ENCODE results near the gene RNF130. TPM values are rescaled to one million over a fixed set of nuclear protein-coding genes. Genes with fewer than 3 reads are reported as not detected.
A peak's percentile ranks its signal among the peaks of the same experiment; 100 is the strongest.

Gene RNF130
- total RNA-seq, 1 donor from 2014 or later = 70.8 TPM

DNA sequence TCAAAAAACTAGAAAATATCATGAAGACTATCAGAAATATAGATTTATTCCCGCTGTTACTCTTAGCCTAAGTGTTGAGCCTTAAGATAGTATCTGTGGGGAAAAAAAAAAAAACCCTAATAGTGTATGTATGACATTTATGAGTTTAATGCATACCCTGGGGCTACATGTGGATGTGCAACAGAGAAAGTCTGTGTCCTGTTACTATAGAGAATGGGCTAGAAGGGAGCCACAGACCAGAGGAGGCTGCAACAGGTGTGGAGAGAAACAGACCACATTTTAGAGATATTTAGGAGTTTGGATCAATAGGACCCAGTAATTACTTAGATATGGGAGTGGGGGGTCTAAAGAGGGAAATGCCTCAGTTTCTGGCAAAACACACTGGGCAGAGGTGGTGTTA is 15.4 kb downstream of the RNF130 start:
- Mint-ChIP-seq H3K36me3 (ENCODE audit: unreplicated experiment) (no peaks in the 10 kb centered on the region), H3K4me1 (ENCODE audit: unreplicated experiment) (peaks cover 34% of the 10 kb centered on the region), H3K27ac (ENCODE audit: unreplicated experiment) (peak overlapping the region; percentile 58), H3K4me3 (ENCODE audit: unreplicated experiment) (no peak overlapping the region), H3K27me3 (ENCODE audit: unreplicated experiment) (no peaks in the 10 kb centered on the region), H3K9me3 (ENCODE audit: unreplicated experiment) (no peaks in the 10 kb centered on the region)
- TF ChIP-seq, protein P1, sequence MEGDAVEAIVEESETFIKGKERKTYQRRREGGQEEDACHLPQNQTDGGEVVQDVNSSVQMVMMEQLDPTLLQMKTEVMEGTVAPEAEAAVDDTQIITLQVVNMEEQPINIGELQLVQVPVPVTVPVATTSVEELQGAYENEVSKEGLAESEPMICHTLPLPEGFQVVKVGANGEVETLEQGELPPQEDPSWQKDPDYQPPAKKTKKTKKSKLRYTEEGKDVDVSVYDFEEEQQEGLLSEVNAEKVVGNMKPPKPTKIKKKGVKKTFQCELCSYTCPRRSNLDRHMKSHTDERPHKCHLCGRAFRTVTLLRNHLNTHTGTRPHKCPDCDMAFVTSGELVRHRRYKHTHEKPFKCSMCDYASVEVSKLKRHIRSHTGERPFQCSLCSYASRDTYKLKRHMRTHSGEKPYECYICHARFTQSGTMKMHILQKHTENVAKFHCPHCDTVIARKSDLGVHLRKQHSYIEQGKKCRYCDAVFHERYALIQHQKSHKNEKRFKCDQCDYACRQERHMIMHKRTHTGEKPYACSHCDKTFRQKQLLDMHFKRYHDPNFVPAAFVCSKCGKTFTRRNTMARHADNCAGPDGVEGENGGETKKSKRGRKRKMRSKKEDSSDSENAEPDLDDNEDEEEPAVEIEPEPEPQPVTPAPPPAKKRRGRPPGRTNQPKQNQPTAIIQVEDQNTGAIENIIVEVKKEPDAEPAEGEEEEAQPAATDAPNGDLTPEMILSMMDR (IDR thresholded peaks at IDR 0.05) = no peak
- no peak for DNase-seq (ENCODE audit: extremely low spot score, unreplicated experiment)

DNA sequence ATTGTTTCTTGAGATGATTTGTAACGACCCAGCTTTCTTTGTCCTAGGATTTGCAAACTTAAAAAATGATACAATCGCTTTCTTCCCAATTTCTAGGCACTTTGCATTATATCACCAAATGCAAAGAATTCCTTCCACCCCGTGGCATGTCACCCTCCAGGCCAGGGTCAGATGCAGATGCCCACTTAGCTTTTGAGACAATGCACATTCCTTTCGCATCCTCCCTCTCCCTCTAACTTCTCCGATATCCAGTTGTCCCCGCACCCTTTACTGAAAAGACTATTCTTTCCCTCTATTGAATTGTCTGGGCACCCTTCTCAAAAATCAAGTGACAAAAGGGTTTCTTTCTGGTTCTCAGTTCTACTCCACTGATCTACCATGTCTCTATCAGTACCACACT is 17.3 kb downstream of the RNF130 start:
- H3K4me1 Mint-ChIP-seq (ENCODE audit: unreplicated experiment) = peaks cover 46% of the 10 kb centered on the region
- DNase-seq (ENCODE audit: extremely low spot score, unreplicated experiment) = no peak
- TF ChIP-seq, protein P1 (IDR thresholded peaks at IDR 0.05) = no peak
- H3K4me3 Mint-ChIP-seq (ENCODE audit: unreplicated experiment) = no peak overlapping the region
- no peaks in the 10 kb centered on the region for H3K9me3 Mint-ChIP-seq (ENCODE audit: unreplicated experiment)
- H3K27ac Mint-ChIP-seq (ENCODE audit: unreplicated experiment) = no peak overlapping the region
- no peaks in the 10 kb centered on the region for H3K36me3 Mint-ChIP-seq (ENCODE audit: unreplicated experiment)
- H3K27me3 Mint-ChIP-seq (ENCODE audit: unreplicated experiment) = no peaks in the 10 kb centered on the region

DNA sequence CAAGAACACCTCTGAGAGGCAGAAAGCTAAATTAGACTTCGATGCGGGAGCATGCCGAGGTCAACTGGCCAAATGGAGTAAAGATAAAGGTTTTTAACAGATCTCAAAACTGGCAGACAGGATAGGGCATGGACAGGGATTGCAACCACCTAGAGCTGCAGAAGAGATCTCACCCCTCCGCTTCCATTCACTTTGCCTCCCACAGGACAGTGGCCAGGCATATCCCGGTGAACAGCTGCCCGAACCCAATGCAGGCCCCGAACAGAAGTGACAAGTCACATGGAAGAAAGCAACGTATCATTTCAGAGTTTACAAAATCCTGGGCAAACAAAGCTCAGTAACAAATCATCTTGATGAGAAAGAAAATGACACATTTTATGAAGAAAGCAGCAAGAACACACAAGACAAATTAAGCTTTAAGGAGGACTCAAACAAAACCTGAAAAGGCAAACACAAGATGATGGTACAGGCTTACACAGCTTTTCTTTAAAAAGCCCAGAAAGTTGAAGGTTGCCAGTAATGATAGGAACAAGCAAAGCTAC is 18.4 kb downstream of the RNF130 start:
- H3K4me1 Mint-ChIP-seq (ENCODE audit: unreplicated experiment) = peaks cover 51% of the 10 kb centered on the region
- no peaks in the 10 kb centered on the region for H3K36me3 Mint-ChIP-seq (ENCODE audit: unreplicated experiment)
- TF ChIP-seq, protein P1 (IDR thresholded peaks at IDR 0.05) = no peak
- no peaks in the 10 kb centered on the region for H3K27me3 Mint-ChIP-seq (ENCODE audit: unreplicated experiment)
- H3K27ac Mint-ChIP-seq (ENCODE audit: unreplicated experiment) = no peak overlapping the region
- no peaks in the 10 kb centered on the region for H3K9me3 Mint-ChIP-seq (ENCODE audit: unreplicated experiment)
- DNase-seq (ENCODE audit: extremely low spot score, unreplicated experiment) = no peak
- H3K4me3 Mint-ChIP-seq (ENCODE audit: unreplicated experiment) = no peak overlapping the region

DNA sequence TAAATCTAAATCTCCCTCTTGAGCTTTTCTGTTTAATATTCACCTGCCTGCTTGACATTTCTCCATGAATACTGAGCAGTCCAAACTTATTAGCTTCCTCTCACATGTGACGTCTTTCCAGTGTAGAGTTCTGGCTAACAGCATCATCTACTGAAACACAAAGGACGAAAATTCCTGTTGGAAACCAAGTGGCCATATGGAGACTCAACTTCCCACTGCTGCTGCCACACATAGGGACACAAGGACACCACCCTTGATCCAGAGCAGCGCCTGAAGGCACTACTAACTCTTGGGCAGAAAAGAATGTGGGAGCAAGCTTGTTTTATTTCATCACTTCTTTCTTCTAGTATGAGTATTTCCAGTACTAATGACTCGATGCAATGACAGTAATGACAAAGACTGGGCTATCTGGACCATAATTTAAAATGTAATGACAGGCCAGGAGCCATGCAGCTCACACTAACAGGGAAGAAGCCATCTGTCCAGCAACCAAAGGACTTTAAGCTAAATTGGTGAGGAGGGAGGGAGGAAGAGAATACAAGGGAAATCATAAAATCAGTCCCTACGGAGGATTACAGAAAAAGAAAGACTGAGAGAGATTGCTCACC is 19.2 kb downstream of the RNF130 start:
- Mint-ChIP-seq H3K27me3 (ENCODE audit: unreplicated experiment) (no peaks in the 10 kb centered on the region), H3K9me3 (ENCODE audit: unreplicated experiment) (no peaks in the 10 kb centered on the region), H3K4me3 (ENCODE audit: unreplicated experiment) (no peak overlapping the region), H3K27ac (ENCODE audit: unreplicated experiment) (no peak overlapping the region), H3K4me1 (ENCODE audit: unreplicated experiment) (peaks cover 49% of the 10 kb centered on the region), H3K36me3 (ENCODE audit: unreplicated experiment) (no peaks in the 10 kb centered on the region)
- DNase-seq (ENCODE audit: extremely low spot score, unreplicated experiment) = no peak
- TF ChIP-seq, protein P1 (IDR thresholded peaks at IDR 0.05) = no peak

DNA sequence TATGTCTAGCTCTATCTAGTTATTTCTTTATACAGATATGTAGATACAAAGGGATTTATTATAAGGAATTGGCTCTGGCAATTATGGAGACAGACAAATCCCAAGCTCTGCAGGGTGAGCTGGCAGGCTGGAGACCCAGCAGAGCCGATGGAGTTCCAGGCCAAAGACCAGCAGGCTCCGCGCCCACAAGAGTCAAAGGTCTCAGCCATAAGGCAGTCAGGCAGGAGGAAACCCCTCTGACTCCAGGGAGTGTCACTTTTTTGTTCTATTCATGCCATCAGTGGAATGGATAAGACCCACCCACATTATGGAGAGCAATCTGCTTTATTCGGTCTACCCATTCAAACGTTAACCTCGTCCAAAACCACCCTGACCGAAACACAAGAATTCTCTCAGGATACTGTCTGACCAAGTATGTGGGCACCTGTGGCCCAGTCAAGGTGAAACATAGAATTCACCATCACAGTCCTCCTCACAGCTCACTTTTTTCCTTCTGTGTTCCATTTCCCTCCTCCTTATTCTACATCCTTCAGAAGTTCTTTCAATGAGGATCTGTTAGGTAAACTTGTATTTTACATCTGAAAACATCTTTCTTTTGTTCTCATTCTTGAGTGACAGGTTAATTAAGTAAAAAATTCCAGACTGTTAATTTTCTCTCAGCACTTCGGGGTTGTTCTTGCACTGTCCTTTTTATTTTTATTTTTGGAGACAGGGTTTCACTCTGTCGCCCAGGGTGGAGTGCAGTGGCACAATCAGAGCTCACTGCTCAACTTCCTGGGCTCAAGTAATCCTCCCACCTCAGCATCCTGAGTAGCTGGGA is 21.2 kb downstream of the RNF130 start:
- no peak for DNase-seq (ENCODE audit: extremely low spot score, unreplicated experiment)
- H3K36me3 Mint-ChIP-seq (ENCODE audit: unreplicated experiment) = no peaks in the 10 kb centered on the region
- TF ChIP-seq, protein P1 (IDR thresholded peaks at IDR 0.05) = no peak
- peaks cover 34% of the 10 kb centered on the region for H3K4me1 Mint-ChIP-seq (ENCODE audit: unreplicated experiment)
- no peaks in the 10 kb centered on the region for H3K27me3 Mint-ChIP-seq (ENCODE audit: unreplicated experiment)
- H3K9me3 Mint-ChIP-seq (ENCODE audit: unreplicated experiment) = no peaks in the 10 kb centered on the region
- no peak overlapping the region for H3K4me3 Mint-ChIP-seq (ENCODE audit: unreplicated experiment)
- no peak overlapping the region for H3K27ac Mint-ChIP-seq (ENCODE audit: unreplicated experiment)

All from osteocyte (in vitro differentiated cells).